GM12878 (cell line): Measurements from ENCODE around the gene VSTM2B. TPM values are rescaled to one million over a fixed set of nuclear protein-coding genes. Genes with fewer than 3 reads are reported as not detected.

Experiments
- ATAC-seq: fragments of 200-7000 bp; cut with Tn5 transposase; 3 replicates; pipeline ENCODE4 v1.9.1; 2020; ENCODE audit warnings: mild to moderate bottlenecking, moderate library complexity
- BruUV-seq: library from RNA; stranded (reverse); fragments of 400-500 nt; replicated peaks from 2 replicates; lab custom pipeline; 2021; lab: Mats Ljungman, UMichigan
- CTCF ChIA-PET: fragments of 300-600 bp; sonication (Branson Sonifier 250); formaldehyde crosslinking; extraction: SDS; loops from one replicate; lab custom pipeline; 2021; ENCODE audit warnings: inconsistent platforms; lab: Yijun Ruan, JAX
- POLR2A ChIA-PET: fragments of 350-600 bp; formaldehyde crosslinking; extraction: SDS; loops from one replicate; lab custom pipeline; 2021; ENCODE audit warnings: inconsistent platforms; lab: Charles Lee
- RAD21 ChIA-PET: fragments of 300-600 bp; sonication (Branson Sonifier 250); formaldehyde crosslinking; loops from one replicate; lab custom pipeline; 2023; ENCODE audit warnings: antibody characterized with exemption; ENCODE audit not compliant: unreplicated experiment; lab: Charles Lee
- SMC1A ChIA-PET: fragments of 300-600 bp; sonication (Branson Sonifier 250); formaldehyde crosslinking; loops from one replicate; lab custom pipeline; 2023; ENCODE audit not compliant: unreplicated experiment, uncharacterized antibody; lab: Charles Lee
- DNase-seq: peaks from one replicate; pipeline ENCODE4 v3.0.0-alpha.2; 2011; ENCODE audit warnings: low read depth, low spot score
- FAIRE-seq: peaks from 3 replicates; lab custom pipeline; 2011; peaks lifted over from hg19 to GRCh38; lab: Jason Lieb, UNC
- H2AFZ ChIP-seq: 2 replicates; pipeline ENCODE4 v1.6.0; 2011; ENCODE audit warnings: low read depth, low read length, control low read depth; ENCODE audit not compliant: control insufficient read depth
- H3K27ac ChIP-seq: 2 replicates; pipeline ENCODE4 v1.5.1; 2011; ENCODE audit warnings: control low read depth; ENCODE audit not compliant: control insufficient read depth, insufficient read depth
- H3K27me3 ChIP-seq, 2 experiments: replicated peaks in 1 of 2; 2 replicates each; pipeline versions ENCODE4 v1.6.0 to v1.6.1; 2011; ENCODE audit warnings: low read length in 1 of 2; ENCODE audit not compliant: control insufficient read depth in 2 of 2, insufficient read depth in 2 of 2
- H3K36me3 ChIP-seq, 2 experiments: 2 replicates each; pipeline ENCODE4 v1.5.1; 2011; ENCODE audit warnings: low read length in 1 of 2; ENCODE audit not compliant: control insufficient read depth in 2 of 2, insufficient read depth in 2 of 2
- H3K4me1 ChIP-seq: 2 replicates; pipeline ENCODE4 v1.6.1; 2011; ENCODE audit warnings: mild to moderate bottlenecking, low read length, moderate library complexity, mixed read lengths; ENCODE audit not compliant: control insufficient read depth, insufficient read depth
- H3K4me2 ChIP-seq: 2 replicates; pipeline ENCODE4 v1.6.0; 2011; ENCODE audit warnings: control low read depth; ENCODE audit not compliant: control insufficient read depth, insufficient read depth
- H3K4me3 ChIP-seq: fragments of 200-600 bp; sonication (generic); 2 replicates; pipeline ENCODE4 v1.5.1; 2016
- H3K79me2 ChIP-seq: 2 replicates; pipeline ENCODE4 v1.6.0; 2011; ENCODE audit warnings: low read length; ENCODE audit not compliant: control insufficient read depth, insufficient read depth
- H3K9ac ChIP-seq: 2 replicates; pipeline ENCODE4 v1.8.0; 2011; ENCODE audit warnings: low read length, control low read depth, mixed read lengths; ENCODE audit not compliant: control insufficient read depth, insufficient read depth
- H3K9me3 ChIP-seq: replicated peaks from 3 replicates; pipeline ENCODE4 v1.5.1; 2011; ENCODE audit warnings: mild to moderate bottlenecking, low read length; ENCODE audit not compliant: control insufficient read depth, insufficient read depth
- H4K20me1 ChIP-seq: 2 replicates; pipeline ENCODE4 v1.6.0; 2011; ENCODE audit not compliant: control insufficient read depth, insufficient read depth
- CHD4 ChIP-seq: fragments of 200-600 bp; sonication (generic); IDR thresholded peaks from 2 replicates; pipeline ENCODE4 v1.6.1; 2016; ENCODE audit warnings: mild to moderate bottlenecking
- ESRRA ChIP-seq: IDR thresholded peaks from 2 replicates; pipeline ENCODE4 v1.6.1; 2012; ENCODE audit warnings: mild to moderate bottlenecking, low read length, improper control_type of control experiment
- GABPA ChIP-seq: IDR thresholded peaks from 2 replicates; pipeline ENCODE4 v1.6.1; 2014; ENCODE audit warnings: antibody characterized with exemption, low read depth, mild to moderate bottlenecking, inconsistent platforms
- JUND ChIP-seq: IDR thresholded peaks from 2 replicates; pipeline ENCODE4 v1.6.1; 2012; ENCODE audit warnings: low read depth, mild to moderate bottlenecking, low read length, improper control_type of control experiment, moderate library complexity
- KLF5 ChIP-seq: fragments of 450-650 bp; IDR thresholded peaks from 2 replicates; pipeline ENCODE4 v1.6.1; 2014; ENCODE audit warnings: mild to moderate bottlenecking; ENCODE audit not compliant: partially characterized antibody
- SIN3A ChIP-seq: IDR thresholded peaks from 2 replicates; pipeline ENCODE4 v1.6.1; 2012; ENCODE audit warnings: low read depth, low read length, improper control_type of control experiment
- SREBF2 ChIP-seq: IDR thresholded peaks from 2 replicates; pipeline ENCODE4 v1.6.1; 2012; ENCODE audit warnings: mild to moderate bottlenecking, low read length
- SRF ChIP-seq, 2 experiments: IDR thresholded peaks; 2 replicates each; pipeline ENCODE4 v1.6.1; 2011; ENCODE audit warnings: low read depth in 2 of 2, low read length in 2 of 2, mild to moderate bottlenecking in 1 of 2, moderate library complexity in 1 of 2
- ZNF622 ChIP-seq: fragments of 450-650 bp; IDR thresholded peaks from 2 replicates; pipeline ENCODE4 v1.6.1; 2017; ENCODE audit warnings: mild to moderate bottlenecking, inconsistent platforms
- WGBS: methylation state at CpG from one replicate; pipeline ENCODE4 v1.1.6; 2016; ENCODE audit warnings: low lambda C conversion rate; ENCODE audit not compliant: insufficient replicate concordance, insufficient coverage; ENCODE audit errors: missing lambda C conversion rate; 5-methylcytosine and 5-hydroxymethylcytosine counted together
- in situ Hi-C: fragments of 300-500 bp; cut with MboI; formaldehyde crosslinking; loops from 9 replicates; pipeline ENCODE4 v1.14.3; 2018; ENCODE audit warnings: mixed read lengths
- intact Hi-C: fragments of 100-400 bp; cut with micrococcal nuclease; formaldehyde crosslinking; loops from one replicate; pipeline ENCODE4 v1.14.2; 2022; ENCODE audit not compliant: unreplicated experiment
- polyA plus RNA-seq, 11 experiments: library from polyadenylated mRNA; depleted of rRNA in 4 of 11; unstranded in 6 of 11; stranded (reverse) in 5 of 11; fragments of >200 nt; fragmentation: Nextera tagmentation in 4 of 11; fragmentation: Illumina TruSeq in 1 of 11; extraction: Ambion mirVana in 4 of 11; extraction: Trizol in 1 of 11; gene quantifications; 1 replicate in 1 of 11; 2 replicates in 10 of 11; pipeline versions ENCODE4 v1.2.1 to v1.2.3, GENCODE V29; 2011 to 2016; ENCODE audit warnings: inconsistent platforms in 2 of 11, missing spikeins in 2 of 11, low read depth in 1 of 11
- total RNA-seq, 4 experiments: library from RNA; depleted of rRNA in 3 of 4; stranded (reverse); fragments of >200 nt in 3 of 4; fragmentation: Illumina TruSeq in 1 of 4; extraction: Trizol in 1 of 4; gene quantifications; 2 replicates each; pipeline versions ENCODE4 v1.2.1 to v1.2.3, GENCODE V29; 2013 to 2021
- TF ChIP-seq, protein P1 (sequence below): fragments of 450-650 bp; IDR thresholded peaks from 2 replicates; pipeline ENCODE4 v1.6.1; 2017; ENCODE audit warnings: mild to moderate bottlenecking, low read depth, inconsistent platforms; ENCODE audit not compliant: poor library complexity, severe bottlenecking

The VSTM2B gene
- total and polyA plus RNA-seq, 10 of the 15 experiments (the other 5 are each of a cell fraction or from before 2014, with no cell fraction given), result not detected

DNA sequence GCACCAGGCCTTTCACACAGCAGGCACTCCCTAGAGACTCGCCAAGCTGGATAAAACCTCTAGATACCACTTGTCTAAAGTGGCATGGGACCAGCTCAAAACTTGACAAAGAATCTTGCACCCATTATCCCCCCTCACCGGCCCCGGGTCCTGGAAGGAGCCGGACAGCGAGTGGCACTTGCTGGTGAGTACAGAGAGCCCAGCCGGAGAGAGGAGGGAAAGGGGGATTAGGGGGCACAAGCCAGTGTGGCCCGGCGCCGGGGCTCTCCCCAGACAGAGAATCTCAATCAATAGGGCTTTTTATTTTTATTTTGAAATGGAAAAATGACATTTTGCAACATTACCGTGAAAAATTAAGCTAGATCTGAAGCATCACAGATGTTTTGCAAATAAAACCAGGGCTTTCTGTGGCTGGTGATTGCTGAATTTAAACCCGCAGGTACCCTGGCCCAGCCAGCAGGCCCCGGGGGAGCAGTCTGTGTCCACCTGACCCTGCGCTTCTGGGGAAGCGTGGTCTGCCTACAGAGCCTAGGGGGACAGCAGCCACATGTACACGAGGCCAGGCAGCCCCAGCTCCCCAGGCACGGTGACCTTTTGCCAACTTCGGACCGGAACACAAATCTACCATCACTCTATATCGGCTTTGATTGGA, 10.0 kb upstream of the VSTM2B start:
- Histone ChIP-seq H3K9ac (no peak overlapping the region), H3K36me3 (no peaks in the 10 kb centered on the region), H3K9me3 (no peaks in the 10 kb centered on the region), H3K4me3 (no peak overlapping the region), H4K20me1 (no peaks in the 10 kb centered on the region)
- POLR2A ChIA-PET, result no interaction called here
- 19% methylated on average over 19 of the region's 19 CpGs for WGBS
- CTCF ChIA-PET, result no interaction called here
- no peak for ATAC-seq
- no peak for DNase-seq
- RAD21 ChIA-PET, result no interaction called here
- in situ Hi-C loops, result no loop called here
- no TSS peak for BruUV-seq
- TF ChIP-seq KLF5 (no peak), GABPA (no peak), JUND (no peak), SRF (IDR thresholded peaks at IDR 0.05; ENCODE audit: low read depth in 2 of 2, low read length in 2 of 2) (no peak), ESRRA (no peak), CHD4 (no peak), ZNF622 (no peak), SREBF2 (no peak), SIN3A (no peak)
- TF ChIP-seq, protein P1, sequence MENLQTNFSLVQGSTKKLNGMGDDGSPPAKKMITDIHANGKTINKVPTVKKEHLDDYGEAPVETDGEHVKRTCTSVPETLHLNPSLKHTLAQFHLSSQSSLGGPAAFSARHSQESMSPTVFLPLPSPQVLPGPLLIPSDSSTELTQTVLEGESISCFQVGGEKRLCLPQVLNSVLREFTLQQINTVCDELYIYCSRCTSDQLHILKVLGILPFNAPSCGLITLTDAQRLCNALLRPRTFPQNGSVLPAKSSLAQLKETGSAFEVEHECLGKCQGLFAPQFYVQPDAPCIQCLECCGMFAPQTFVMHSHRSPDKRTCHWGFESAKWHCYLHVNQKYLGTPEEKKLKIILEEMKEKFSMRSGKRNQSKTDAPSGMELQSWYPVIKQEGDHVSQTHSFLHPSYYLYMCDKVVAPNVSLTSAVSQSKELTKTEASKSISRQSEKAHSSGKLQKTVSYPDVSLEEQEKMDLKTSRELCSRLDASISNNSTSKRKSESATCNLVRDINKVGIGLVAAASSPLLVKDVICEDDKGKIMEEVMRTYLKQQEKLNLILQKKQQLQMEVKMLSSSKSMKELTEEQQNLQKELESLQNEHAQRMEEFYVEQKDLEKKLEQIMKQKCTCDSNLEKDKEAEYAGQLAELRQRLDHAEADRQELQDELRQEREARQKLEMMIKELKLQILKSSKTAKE, result no peak
- TF ChIP-seq, all 136 proteins: peak for 0
- SMC1A ChIA-PET, result no interaction called here
- H3K27ac ChIP-seq, result no peak overlapping the region
- intact Hi-C loops, result no loop called here
- no peaks in the 10 kb centered on the region for H3K79me2 ChIP-seq
- no peaks in the 10 kb centered on the region for H3K4me1 ChIP-seq
- no peaks in the 10 kb centered on the region for H3K27me3 ChIP-seq
- no peak overlapping the region for H3K4me2 ChIP-seq
- H2AFZ ChIP-seq, result no peak overlapping the region
- no peak for FAIRE-seq
